HG03039 (cell line): ENCODE data around the gene OR2AT4.
"Not testable (repeated sequence)": the region's sequence is repeated elsewhere in the genome, so short reads cannot be mapped to it uniquely, and the experiment has no call there.

ENCODE experiments used
- ATAC-seq: cut with Tn5 transposase; IDR thresholded peaks from one replicate; pipeline ENCODE4 v1.9.1; 2021; ENCODE audit warnings: mild to moderate bottlenecking, moderate library complexity; ENCODE audit not compliant: unreplicated experiment

Gene OR2AT4

DNA sequence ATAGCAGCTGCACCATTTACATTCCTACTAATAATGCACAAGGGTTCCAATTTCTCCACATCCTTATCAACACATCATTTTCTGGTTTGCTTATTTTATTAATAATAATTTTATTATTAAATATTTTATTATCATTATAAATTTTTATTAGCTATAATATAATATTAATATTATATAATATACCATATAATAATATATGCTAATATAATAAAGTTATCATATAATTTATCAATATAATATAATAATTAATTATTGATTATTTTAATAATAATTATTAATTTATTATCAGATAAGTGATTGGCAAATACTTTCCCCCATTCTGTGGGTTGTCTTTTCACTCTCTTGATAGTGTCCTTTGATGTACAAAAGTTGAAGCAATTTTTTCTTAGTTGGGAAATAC, 27.7 kb downstream of the OR2AT4 start:
- ATAC-seq, result no peak

- no peak for ATAC-seq
Measured at GRCh38 chr11:75068559-75068958, 28.1 kb downstream of the OR2AT4 start.

DNA sequence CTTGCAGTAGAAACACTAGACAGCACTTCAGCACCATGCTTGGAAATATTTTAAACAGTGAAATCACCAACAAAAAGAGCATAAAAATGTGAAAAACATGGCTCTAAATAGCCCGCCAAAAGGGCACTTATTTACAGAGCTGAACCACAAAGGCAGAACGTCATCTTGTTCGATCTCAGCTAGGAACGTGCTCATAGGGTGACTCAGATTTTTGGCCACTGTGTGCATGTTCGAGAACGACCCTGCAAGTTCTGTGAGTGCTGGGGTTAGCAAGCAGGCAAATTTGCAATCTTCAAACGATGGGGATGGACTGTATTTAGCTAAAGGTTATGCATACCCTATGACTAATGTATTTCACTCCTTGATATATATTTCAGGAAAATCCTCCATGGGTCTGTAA, 30.6 kb downstream of the OR2AT4 start:
- no peak for ATAC-seq

GRCh38 chr11:75063741-75064314, 32.8 kb downstream of the OR2AT4 start:
- ATAC-seq, result no peak

DNA sequence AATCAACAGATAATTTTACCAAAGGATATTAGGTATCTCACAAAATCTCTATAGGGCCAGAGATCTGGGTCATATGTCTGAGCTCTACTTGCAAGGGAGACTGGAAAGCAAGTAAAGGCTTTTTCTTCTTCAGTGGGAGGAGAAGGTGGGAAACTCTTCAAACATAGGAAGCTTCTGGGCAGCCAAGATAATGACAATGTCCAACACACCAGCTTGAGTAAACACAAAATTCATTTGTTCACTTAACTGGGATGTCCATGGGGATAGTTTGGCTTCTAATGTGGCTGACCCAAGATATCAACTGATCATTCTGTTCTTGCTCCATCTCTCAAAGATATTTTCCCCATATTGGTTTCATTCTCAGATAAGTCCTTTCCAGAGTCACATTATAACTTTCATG, 37.4 kb downstream of the OR2AT4 start:
- ATAC-seq, result no peak

GRCh38 chr11:75056814-75057213, 39.9 kb downstream of the OR2AT4 start:
- no peak for ATAC-seq

DNA sequence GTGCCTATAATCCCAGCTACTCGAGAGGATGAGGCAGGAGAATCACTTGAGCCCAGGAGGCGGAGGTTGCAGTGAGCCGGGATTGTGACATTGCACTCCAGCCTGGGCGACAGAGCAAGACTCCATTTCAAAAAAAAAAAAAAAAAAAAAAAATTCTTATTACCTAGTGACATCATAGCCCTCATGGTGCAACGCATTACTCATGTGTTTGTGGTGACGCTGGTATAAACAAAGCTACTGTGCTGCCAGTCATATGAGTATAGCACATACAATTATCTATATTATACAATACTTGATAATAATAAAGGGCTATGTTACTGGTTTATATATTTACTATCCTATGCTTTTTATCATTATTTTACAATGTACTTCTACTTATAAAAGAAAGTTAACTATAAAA, 41.2 kb downstream of the OR2AT4 start:
- no peak for ATAC-seq

DNA sequence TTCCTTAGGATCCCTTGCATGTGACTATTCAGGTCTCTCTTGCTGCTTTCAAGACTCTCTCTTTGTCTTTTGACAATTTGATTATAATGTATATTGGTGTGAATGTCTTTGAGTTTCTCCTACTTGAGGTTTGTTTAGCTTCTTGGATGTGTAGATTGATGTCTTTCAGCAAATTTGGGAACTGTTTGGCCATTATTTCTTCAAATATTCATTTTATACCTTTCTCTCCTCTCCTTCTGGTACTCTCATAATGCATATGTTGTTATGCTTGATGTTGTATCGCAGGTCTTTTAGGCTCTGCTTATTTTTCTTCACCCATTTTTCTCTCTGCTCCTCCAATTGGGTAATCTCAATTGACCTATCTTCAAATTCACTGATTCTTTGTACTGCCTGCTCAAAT, 44.2 kb downstream of the OR2AT4 start:
- ATAC-seq, result no peak

GRCh38 chr11:75051043-75051442, 45.6 kb downstream of the OR2AT4 start:
- no peak for ATAC-seq

DNA sequence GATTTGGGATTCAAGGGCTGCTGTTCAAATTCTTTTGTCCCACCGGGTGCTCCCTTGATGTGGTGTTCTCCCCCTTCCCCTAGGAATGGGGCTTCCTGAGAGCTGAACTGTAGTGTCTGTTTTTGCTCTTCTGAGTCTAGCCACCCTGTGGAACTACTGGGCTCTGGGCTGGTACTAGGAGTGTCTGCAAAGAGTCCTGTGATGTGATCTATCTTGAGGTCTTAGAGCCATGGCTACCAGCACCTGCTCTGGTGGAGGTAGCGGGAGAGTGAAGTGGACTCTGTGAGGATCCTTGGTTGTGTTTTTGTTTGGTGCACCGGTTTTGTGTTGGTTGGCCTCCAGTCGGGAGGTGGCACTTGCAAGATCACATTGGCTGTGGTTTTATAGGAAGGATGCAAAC, 46.2 kb downstream of the OR2AT4 start:
- no peak for ATAC-seq

DNA sequence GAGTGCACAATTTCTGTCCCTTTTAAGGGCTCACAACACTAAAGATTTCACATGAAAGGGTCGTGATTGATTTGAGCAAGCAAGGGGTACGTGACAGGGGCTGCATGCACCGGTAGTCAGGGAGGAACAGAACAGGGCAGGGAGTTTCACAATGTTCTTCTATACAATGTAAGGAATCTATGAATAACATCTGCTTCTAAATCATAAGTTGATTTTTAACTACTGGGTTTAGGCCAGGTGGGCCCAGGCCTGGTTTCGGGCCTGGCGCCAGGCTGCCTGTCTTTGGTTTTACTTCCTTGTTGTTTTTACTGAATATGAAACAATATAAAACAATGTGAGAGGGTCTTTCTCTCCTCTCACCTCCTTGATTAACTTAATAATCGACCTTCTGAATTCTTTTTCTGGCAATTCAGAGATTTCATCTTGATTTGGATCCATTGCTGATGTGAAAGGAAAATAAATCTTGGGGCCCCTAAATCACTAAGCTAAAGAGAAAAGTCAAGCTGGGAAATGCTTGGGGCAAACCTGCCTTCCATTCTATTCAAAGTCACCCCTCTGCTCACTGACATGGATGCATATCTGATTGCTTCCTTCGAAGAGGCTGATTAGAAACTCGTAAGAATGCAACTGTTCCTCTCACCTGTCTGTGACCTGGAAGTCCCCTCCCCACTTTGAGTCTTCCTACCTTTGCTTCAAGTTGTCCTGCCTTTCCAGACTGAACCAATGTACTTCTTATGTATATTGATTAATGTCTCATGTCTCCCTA, 47.0 kb downstream of the OR2AT4 start:
- not testable (repeated sequence) for ATAC-seq

DNA sequence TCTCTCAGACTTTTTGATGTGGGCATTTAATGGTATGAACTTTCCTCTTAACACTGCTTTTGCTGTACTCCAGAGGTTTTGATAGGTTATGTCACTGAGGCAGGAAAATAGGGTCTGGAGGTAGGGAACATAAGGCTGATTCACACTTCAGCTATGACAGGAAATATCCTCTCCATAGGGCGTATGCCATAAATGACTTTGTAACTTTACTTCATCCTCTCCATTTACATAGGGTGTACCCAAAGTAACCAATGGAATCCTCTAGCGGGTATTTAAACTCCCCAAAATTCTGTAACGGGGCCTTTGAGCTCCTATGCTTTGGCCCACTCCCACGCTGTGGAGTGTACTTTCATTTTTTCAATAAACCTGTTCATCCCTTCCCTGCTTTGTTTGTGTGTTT, 49.5 kb downstream of the OR2AT4 start:
- ATAC-seq, result no peak

DNA sequence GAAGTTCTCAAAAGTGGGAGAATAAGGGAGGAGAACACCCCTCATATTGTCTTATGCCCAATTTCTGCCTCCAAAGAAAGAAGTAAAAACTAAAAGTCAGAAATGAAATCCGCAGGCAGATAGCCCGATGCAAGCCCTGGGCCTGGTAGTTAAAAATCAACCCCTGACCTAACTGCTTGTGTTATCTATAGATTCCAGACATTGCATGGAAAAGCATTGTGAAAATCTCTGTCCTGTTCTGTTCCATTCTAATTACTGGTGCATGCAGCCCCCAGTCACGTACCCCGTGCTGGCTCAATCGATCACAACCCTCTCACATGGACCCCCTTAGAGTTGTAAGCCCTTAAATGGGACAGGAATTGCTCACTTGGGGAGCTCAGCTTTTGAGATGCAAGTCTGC, 50.0 kb downstream of the OR2AT4 start:
- ATAC-seq, result not testable (repeated sequence)

DNA sequence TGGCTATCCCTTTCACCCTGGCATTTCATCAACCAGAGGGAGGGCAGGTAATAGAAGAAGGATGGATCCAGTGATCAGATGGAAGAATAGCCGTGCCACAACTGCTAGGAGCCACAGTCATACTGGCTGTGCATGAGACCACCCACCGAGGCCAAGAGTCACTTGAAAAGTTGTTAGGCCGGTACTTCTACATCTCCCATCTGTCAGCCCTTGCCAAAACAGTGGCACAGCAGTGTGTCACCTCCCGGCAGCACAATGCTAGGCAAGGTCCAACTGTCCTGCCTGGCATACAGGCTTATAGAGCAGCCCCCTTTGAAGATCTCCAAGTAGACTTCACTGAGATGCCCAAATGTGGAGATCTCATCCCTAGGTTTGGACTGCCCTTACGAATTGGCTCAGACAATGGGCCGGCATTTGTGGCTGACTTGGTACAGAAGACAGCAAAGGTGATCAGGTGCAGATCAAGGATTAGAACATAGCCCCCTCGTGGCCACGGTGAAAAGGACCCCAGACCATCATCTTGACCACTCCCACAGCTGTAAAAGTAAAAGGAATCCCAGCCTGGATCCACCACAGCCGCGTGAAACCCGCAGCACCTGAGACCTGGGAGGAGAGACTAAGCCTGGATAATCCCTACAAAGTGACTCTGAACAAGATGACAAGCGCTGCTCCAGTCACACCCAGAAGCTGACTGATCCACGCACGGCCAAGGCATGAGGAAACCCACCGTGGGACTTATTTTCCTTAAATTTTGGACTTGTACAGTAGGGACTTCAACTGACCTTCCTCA, 52.1 kb downstream of the OR2AT4 start:
- not testable (repeated sequence) for ATAC-seq

GRCh38 chr11:75041821-75042220, 54.9 kb downstream of the OR2AT4 start:
- not testable (repeated sequence) for ATAC-seq

GRCh38 chr11:75041263-75041662, 55.4 kb downstream of the OR2AT4 start:
- no peak for ATAC-seq

DNA sequence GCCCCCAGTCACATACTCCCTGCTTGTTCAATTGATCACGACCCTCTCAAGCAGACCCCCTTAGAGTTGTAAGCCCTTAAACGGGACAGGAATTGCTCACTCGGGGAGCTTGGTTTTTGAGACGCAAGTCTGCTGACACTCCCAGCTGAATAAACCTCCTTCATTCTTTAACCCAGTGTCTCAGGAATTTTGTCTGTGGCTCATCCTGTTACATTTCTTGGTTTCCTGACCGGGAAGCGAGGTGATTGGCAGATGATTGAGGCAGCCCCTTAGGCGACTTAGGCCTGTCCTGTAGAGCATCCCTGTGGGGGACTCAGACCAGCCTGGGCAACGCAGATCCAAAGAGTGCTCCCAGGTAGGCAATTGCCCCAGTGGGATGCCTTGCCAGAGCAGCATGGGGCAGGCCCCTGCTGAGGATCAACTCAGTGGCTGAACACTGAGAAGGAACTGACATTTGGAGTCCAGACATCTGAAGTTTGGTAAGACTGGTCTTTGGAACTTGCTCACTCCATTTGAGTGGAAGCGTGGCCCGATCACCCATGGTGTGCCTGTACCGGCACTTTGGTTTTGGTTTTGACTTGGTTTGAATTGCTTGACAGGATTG, 56.4 kb downstream of the OR2AT4 start:
- ATAC-seq, result no peak

GRCh38 chr11:75035911-75036565, 60.6 kb downstream of the OR2AT4 start:
- no peak for ATAC-seq

DNA sequence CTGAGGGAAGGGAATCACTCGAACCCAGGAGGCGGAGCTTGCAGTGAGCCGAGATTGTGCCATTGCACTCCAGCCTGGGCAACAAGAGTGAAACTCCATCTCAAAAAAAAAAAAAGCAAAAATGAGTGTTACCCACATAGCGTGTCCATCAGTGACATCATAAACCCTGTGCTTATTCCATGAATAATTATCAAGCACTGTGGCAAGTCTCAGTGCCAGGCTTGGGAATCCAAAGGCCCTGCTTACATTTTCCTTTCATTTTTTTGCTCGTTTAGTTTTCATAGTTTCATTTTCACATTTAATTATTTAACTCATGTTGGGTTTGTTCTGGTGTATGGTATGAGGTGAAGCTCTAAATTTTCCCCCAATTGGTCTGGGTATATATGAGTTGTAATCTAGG, 61.4 kb downstream of the OR2AT4 start:
- ATAC-seq, result no peak

GRCh38 chr11:75033916-75034315, 62.8 kb downstream of the OR2AT4 start:
- no peak for ATAC-seq

DNA sequence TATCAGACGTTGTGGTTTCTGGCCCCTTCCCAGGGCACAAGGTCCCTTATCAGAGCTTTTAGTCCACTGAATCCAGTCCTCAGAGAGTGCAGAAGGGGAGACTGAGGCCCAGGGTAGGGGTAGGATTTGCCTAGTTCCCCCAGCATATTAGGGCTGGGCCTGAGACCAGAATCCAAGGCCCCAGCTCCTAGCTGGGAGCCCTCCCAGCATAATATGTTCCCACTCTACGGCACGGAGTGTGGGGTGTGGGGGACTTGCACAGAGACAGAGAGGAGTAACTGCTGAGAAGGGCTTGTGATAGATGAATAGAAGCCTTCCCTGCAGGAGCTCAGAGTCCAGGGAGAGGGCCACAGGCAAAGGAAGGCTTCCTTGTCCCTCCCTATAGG, 64.1 kb downstream of the OR2AT4 start:
- ATAC-seq, result no peak
